Measurements from ENCODE around the gene SEZ6L2. TPM values are rescaled to one million over a fixed set of nuclear protein-coding genes. Genes with fewer than 3 reads are reported as not detected.
A peak's percentile ranks its signal among the peaks of the same experiment; 100 is the strongest.

The SEZ6L2 gene
- total RNA-seq, 1 donor from 2014 or later: 1.2 TPM

- intact Hi-C loops (cut with DNase I): loop anchor here (2.0 to 5.0 kb wide), 2 partner anchors 45 to 134 kb away; partner anchors contain the start of genes INO80E and PAGR1
- no peak for DNase-seq (ENCODE audit: low spot score)
These were observed 36.9 kb downstream of the SEZ6L2 start for GRCh38 chr16:29862383-29862883.

GRCh38 chr16:29860218-29860617 is 39.1 kb downstream of the SEZ6L2 start:
- DNase-seq (ENCODE audit: low spot score): no peak
- intact Hi-C loops (cut with DNase I): loop anchor here (5.0 kb wide), 1 partner anchor 43 kb away; the partner anchor contains the start of gene PAGR1

GRCh38 chr16:29858974-29859373 is 40.4 kb downstream of the SEZ6L2 start:
- intact Hi-C loops (cut with DNase I): no loop called here
- no peak for DNase-seq (ENCODE audit: low spot score)

GRCh38 chr16:29858149-29858849 is 41.1 kb downstream of the SEZ6L2 start:
- DNase-seq (ENCODE audit: low spot score): no peak
- intact Hi-C loops (cut with DNase I): no loop called here

GRCh38 chr16:29857133-29857760 is 42.1 kb downstream of the SEZ6L2 start:
- no peak for DNase-seq (ENCODE audit: low spot score)
- intact Hi-C loops (cut with DNase I): no loop called here

GRCh38 chr16:29854520-29855100 is 44.7 kb downstream of the SEZ6L2 start:
- intact Hi-C loops (cut with DNase I): no loop called here
- DNase-seq (ENCODE audit: low spot score): no peak

GRCh38 chr16:29852654-29853053 is 46.7 kb downstream of the SEZ6L2 start:
- intact Hi-C loops (cut with DNase I): no loop called here

GRCh38 chr16:29850998-29851397 is 48.4 kb downstream of the SEZ6L2 start:
- DNase-seq (ENCODE audit: low spot score): no peak
- intact Hi-C loops (cut with DNase I): no loop called here

More at GRCh38 chr16:29852654-29853053, 46.7 kb downstream of the SEZ6L2 start:
- no peak for DNase-seq (ENCODE audit: low spot score)

GRCh38 chr16:29849505-29849904 is 49.8 kb downstream of the SEZ6L2 start:
- no peak for DNase-seq (ENCODE audit: low spot score)
- intact Hi-C loops (cut with DNase I): loop anchor here (5.0 kb wide), 1 partner anchor 152 kb away; no protein-coding TSS in a partner anchor

GRCh38 chr16:29848420-29849297 is 50.7 kb downstream of the SEZ6L2 start:
- intact Hi-C loops (cut with DNase I): loop anchor here (5.0 kb wide), 1 partner anchor 151 kb away; no protein-coding TSS in a partner anchor
- DNase-seq (ENCODE audit: low spot score): peak; percentile 93

- no peak for DNase-seq (ENCODE audit: low spot score)
- intact Hi-C loops (cut with DNase I): loop anchor here (5.0 kb wide), 1 partner anchor 148 kb away; no protein-coding TSS in a partner anchor
These were observed 53.7 kb downstream of the SEZ6L2 start for GRCh38 chr16:29845656-29846055.

GRCh38 chr16:29844575-29845331 is 54.6 kb downstream of the SEZ6L2 start:
- intact Hi-C loops (cut with DNase I): loop anchor here (5.0 kb wide), 1 partner anchor 147 kb away; no protein-coding TSS in a partner anchor

GRCh38 chr16:29843931-29844330 is 55.4 kb downstream of the SEZ6L2 start:
- intact Hi-C loops (cut with DNase I): no loop called here

More at GRCh38 chr16:29844575-29845331, 54.6 kb downstream of the SEZ6L2 start:
- no peak for DNase-seq (ENCODE audit: low spot score)

GRCh38 chr16:29842732-29843346 is 56.5 kb downstream of the SEZ6L2 start:
- intact Hi-C loops (cut with DNase I): no loop called here
- DNase-seq (ENCODE audit: low spot score): no peak

More at GRCh38 chr16:29843931-29844330, 55.4 kb downstream of the SEZ6L2 start:
- DNase-seq (ENCODE audit: low spot score): no peak

GRCh38 chr16:29841631-29842030 is 57.7 kb downstream of the SEZ6L2 start:
- intact Hi-C loops (cut with DNase I): no loop called here
- DNase-seq (ENCODE audit: low spot score): no peak

- intact Hi-C loops (cut with DNase I): no loop called here
- no peak for DNase-seq (ENCODE audit: low spot score)
These were observed 59.1 kb downstream of the SEZ6L2 start for GRCh38 chr16:29840240-29840639.

- no peak for DNase-seq (ENCODE audit: low spot score)
- intact Hi-C loops (cut with DNase I): loop anchor here (10.0 kb wide), 2 partner anchors 65 to 995 kb away; partner anchors contain the start of gene ASPHD1
These were observed 59.5 kb downstream of the SEZ6L2 start for GRCh38 chr16:29839822-29840221.

GRCh38 chr16:29837841-29838240 is 61.5 kb downstream of the SEZ6L2 start:
- DNase-seq (ENCODE audit: low spot score): no peak
- intact Hi-C loops (cut with DNase I): loop anchor here (10.0 kb wide), 2 partner anchors 67 to 997 kb away; partner anchors contain the start of gene ASPHD1

Measured in cardiac septum (tissue), 1 donor.